K562 (cell line): ENCODE measurements around the gene HDAC9. TPM values are rescaled to one million over a fixed set of nuclear protein-coding genes. Genes with fewer than 3 reads are reported as not detected.

Experiments used
- ATAC-seq: fragments of 200-7000 bp; cut with Tn5 transposase; 3 replicates; pipeline ENCODE4 v1.9.1; 2020; ENCODE audit warnings: moderate library complexity
- BruUV-seq: library from RNA; stranded (reverse); fragments of 400-500 nt; replicated peaks from 2 replicates; lab custom pipeline; 2021; lab: Mats Ljungman, UMichigan
- CTCF ChIA-PET: fragments of 300-600 bp; formaldehyde crosslinking; extraction: SDS; loops from one replicate; lab custom pipeline; 2021; ENCODE audit warnings: low intra/inter-chr PET ratio; lab: Yijun Ruan, JAX
- POLR2A ChIA-PET: fragments of 300-600, 350-650 bp; sonication (Branson Sonifier 250); formaldehyde crosslinking; extraction: SDS; loops from one replicate; lab custom pipeline; 2021; ENCODE audit warnings: antibody characterized with exemption, inconsistent platforms; lab: Yijun Ruan, JAX
- DNase-seq, 4 experiments: peaks; one replicate each; pipeline versions ENCODE4 v3.0.0 to v3.0.0-alpha.2; 2011 to 2018; ENCODE audit warnings: low spot score in 3 of 4, mixed read lengths in 3 of 4; ENCODE audit errors: extremely low read depth in 1 of 4
- FAIRE-seq: peaks from 2 replicates; lab custom pipeline; 2011; peaks lifted over from hg19 to GRCh38; lab: Jason Lieb, UNC
- H2AFZ ChIP-seq: 2 replicates; pipeline ENCODE4 v1.6.0; 2011; ENCODE audit warnings: low read depth, low read length, control low read depth, inconsistent platforms
- H3K27ac ChIP-seq: fragments of 200-600 bp; 3 replicates; pipeline ENCODE4 v1.8.0; 2011; ENCODE audit warnings: low read depth, mild to moderate bottlenecking, control low read depth, inconsistent platforms, low read length, moderate library complexity, mixed read lengths; ENCODE audit errors: extremely low read depth
- H3K27me3 ChIP-seq, 2 experiments: fragments of 300-600 bp in 1 of 2; 2 replicates in 1 of 2; 3 replicates in 1 of 2; pipeline versions ENCODE4 v1.6.0 to v1.8.0; 2011; ENCODE audit warnings: inconsistent platforms in 2 of 2, low read length in 2 of 2, mild to moderate bottlenecking in 1 of 2, mixed read lengths in 1 of 2, moderate library complexity in 1 of 2; ENCODE audit not compliant: control insufficient read depth in 2 of 2, insufficient read depth in 2 of 2
- H3K36me3 ChIP-seq: fragments of 300-600 bp; 3 replicates; pipeline ENCODE4 v1.8.0; 2011; ENCODE audit warnings: mild to moderate bottlenecking, low read length, inconsistent platforms; ENCODE audit not compliant: control insufficient read depth, insufficient read depth
- H3K4me1 ChIP-seq, 2 experiments: fragments of 200-600 bp in 1 of 2; replicated peaks in 1 of 2; 2 replicates in 1 of 2; 3 replicates in 1 of 2; pipeline versions ENCODE4 v1.5.1 to v1.8.0; 2011; ENCODE audit warnings: inconsistent platforms in 2 of 2, low read length in 2 of 2, mild to moderate bottlenecking in 1 of 2, mixed read lengths in 1 of 2, moderate library complexity in 1 of 2; ENCODE audit not compliant: control insufficient read depth in 2 of 2, insufficient read depth in 2 of 2
- H3K4me2 ChIP-seq: 2 replicates; pipeline ENCODE4 v1.6.1; 2011; ENCODE audit warnings: low read length, control low read depth, inconsistent platforms, mixed read lengths; ENCODE audit not compliant: insufficient read depth
- H3K4me3 ChIP-seq: fragments of 200-600 bp; sonication (generic), shearing (Covaris generic); 2 replicates; pipeline ENCODE4 v1.5.1; 2016; ENCODE audit warnings: control low read depth, inconsistent platforms
- H3K79me2 ChIP-seq: fragments of 200-600 bp; 3 replicates; pipeline ENCODE4 v1.8.0; 2011; ENCODE audit warnings: low read length, inconsistent platforms; ENCODE audit not compliant: control insufficient read depth, insufficient read depth
- H3K9ac ChIP-seq, 2 experiments: 2 replicates each; pipeline versions ENCODE4 v1.6.0 to v1.6.1; 2011; ENCODE audit warnings: low read depth in 2 of 2, low read length in 2 of 2, control low read depth in 1 of 2, inconsistent platforms in 1 of 2, mild to moderate bottlenecking in 1 of 2, mixed read lengths in 1 of 2; ENCODE audit not compliant: insufficient read depth in 1 of 2
- H3K9me1 ChIP-seq: one replicate; pipeline ENCODE4 v1.6.0; 2011; ENCODE audit warnings: inconsistent platforms, mild to moderate bottlenecking, low read length, moderate library complexity; ENCODE audit not compliant: control insufficient read depth, insufficient read depth
- H3K9me3 ChIP-seq: replicated peaks from 2 replicates; pipeline ENCODE4 v1.5.1; 2011; ENCODE audit warnings: low read depth, low read length, inconsistent platforms; ENCODE audit not compliant: control insufficient read depth, insufficient read depth
- H4K20me1 ChIP-seq: replicated peaks from 2 replicates; pipeline ENCODE4 v1.6.1; 2011; ENCODE audit warnings: low read length, inconsistent platforms, mixed read lengths; ENCODE audit not compliant: control insufficient read depth, insufficient read depth
- GMEB1 ChIP-seq: fragments of 250-450 bp; sonication (Bioruptor Pico); IDR thresholded peaks from 2 replicates; pipeline ENCODE4 v1.4.0; 2020; ENCODE audit warnings: mild to moderate bottlenecking
- MBD2 ChIP-seq: sonication (generic); IDR thresholded peaks from 2 replicates; pipeline ENCODE4 v1.6.1; 2016; ENCODE audit warnings: low read depth, borderline replicate concordance
- TCF7L2 ChIP-seq: fragments of 150-350 bp; IDR thresholded peaks from 2 replicates; pipeline ENCODE4 v1.6.1; 2016; ENCODE audit warnings: low read depth, mild to moderate bottlenecking, low read length, moderate library complexity
- ZNF274 ChIP-seq: IDR thresholded peaks from 2 replicates; pipeline ENCODE4 v1.6.1; 2011; ENCODE audit warnings: low read depth, mild to moderate bottlenecking, low read length, moderate library complexity, borderline replicate concordance
- WGBS: fragments of 100-300 bp; shearing (Covaris generic); methylation state at CpG from one replicate; pipeline ENCODE4 v1.1.6; 2016; ENCODE audit warnings: low coverage, mixed read lengths; ENCODE audit not compliant: insufficient coverage; ENCODE audit errors: missing lambda C conversion rate; 5-methylcytosine and 5-hydroxymethylcytosine counted together
- in situ Hi-C: fragments of 300-500 bp; cut with MboI; formaldehyde crosslinking; loops from 4 replicates; pipeline ENCODE4 v1.15.0; 2018; ENCODE audit warnings: inconsistent platforms, mixed read lengths
- intact Hi-C: fragments of 100-400 bp; cut with micrococcal nuclease; formaldehyde crosslinking; loops from 2 replicates; pipeline ENCODE4 v1.14.2; 2022
- polyA plus RNA-seq, 8 experiments: library from polyadenylated mRNA; depleted of rRNA in 4 of 8; stranded (reverse) in 5 of 8; unstranded in 3 of 8; fragments of >200 nt; fragmentation: Nextera tagmentation in 2 of 8; fragmentation: Illumina TruSeq in 1 of 8; extraction: Ambion mirVana in 2 of 8; extraction: Trizol in 1 of 8; gene quantifications; 2 replicates each; pipeline versions ENCODE4 v1.2.1 to v1.2.3, GENCODE V29; 2011 to 2014; ENCODE audit warnings: inconsistent platforms in 1 of 8, missing spikeins in 1 of 8
- total RNA-seq, 7 experiments: library from RNA; depleted of rRNA in 6 of 7; stranded (reverse); fragments of >200 nt in 6 of 7; fragmentation: Illumina TruSeq in 2 of 7; extraction: Trizol in 2 of 7; gene quantifications; 2 replicates each; pipeline versions ENCODE4 v1.2.1 to v1.2.3, GENCODE V29; 2011 to 2021; ENCODE audit warnings: low replicate concordance in 1 of 7
- TF ChIP-seq, protein P1 (sequence below): fragments of 450-650 bp; IDR thresholded peaks from 2 replicates; pipeline ENCODE4 v1.6.1; 2017; ENCODE audit warnings: mild to moderate bottlenecking, moderate library complexity

HDAC9 gene
- total and polyA plus RNA-seq, 9 of the 15 experiments (the other 6 are each of a cell fraction or from before 2014, with no cell fraction given): 0.08 to 0.91 (median 0.33) TPM

DNA sequence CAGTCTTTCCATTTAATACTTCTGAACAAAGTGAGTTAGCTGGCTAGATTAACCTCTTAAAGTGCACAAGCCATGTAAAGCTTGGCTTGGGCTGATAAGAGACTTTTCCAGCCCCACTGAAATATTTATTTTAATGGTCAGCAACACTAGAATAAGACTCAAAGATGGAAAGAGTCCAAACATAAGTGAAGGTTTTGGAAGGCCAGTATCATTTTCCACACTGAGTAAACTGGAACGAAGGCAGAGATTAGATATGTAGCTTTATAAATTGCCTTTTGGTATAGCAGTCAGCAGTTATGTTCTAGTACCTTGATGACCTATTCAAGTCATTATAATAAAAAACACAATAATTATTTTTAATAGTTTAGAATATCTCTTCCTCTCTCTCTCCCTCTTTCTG is 102.2 kb downstream of the HDAC9 start:
- DNase-seq (no peak), ATAC-seq (no peak), FAIRE-seq (no peak)
- TF ChIP-seq GMEB1 (CRISPR knock-in tag) (no peak), ZNF274 (no peak)
- H3K27ac ChIP-seq: no peak overlapping the region
- ChIA-PET POLR2A (no interaction called here), CTCF (no interaction called here)
- no peaks in the 10 kb centered on the region for H4K20me1 ChIP-seq
- H3K9me1 ChIP-seq: no peaks in the 10 kb centered on the region
- no peaks in the 10 kb centered on the region for H3K79me2 ChIP-seq
- H2AFZ ChIP-seq: no peak overlapping the region
- H3K27me3 ChIP-seq: no peaks in the 10 kb centered on the region
- H3K36me3 ChIP-seq: no peaks in the 10 kb centered on the region
- in situ Hi-C loops (no loop called here), intact Hi-C loops (loop anchor here (5.0 kb wide), 1 partner anchor 650 kb away; no protein-coding TSS in a partner anchor)
- no peak overlapping the region for H3K4me2 ChIP-seq
- no peaks in the 10 kb centered on the region for H3K9me3 ChIP-seq
- no peak overlapping the region for H3K9ac ChIP-seq
- H3K4me3 ChIP-seq: no peak overlapping the region
- no peaks in the 10 kb centered on the region for H3K4me1 ChIP-seq
- BruUV-seq: no TSS peak
- WGBS: 0% methylated on average over 1 of the region's 1 CpG

- FAIRE-seq: no peak
- 0% methylated on average over 1 of the region's 1 CpG for WGBS
- Histone ChIP-seq H3K27ac (no peak overlapping the region), H3K27me3 (no peaks in the 10 kb centered on the region), H4K20me1 (no peaks in the 10 kb centered on the region), H2AFZ (no peak overlapping the region), H3K9me3 (no peaks in the 10 kb centered on the region)
- POLR2A ChIA-PET: no interaction called here
- no peak for DNase-seq
- TF ChIP-seq, protein P1, sequence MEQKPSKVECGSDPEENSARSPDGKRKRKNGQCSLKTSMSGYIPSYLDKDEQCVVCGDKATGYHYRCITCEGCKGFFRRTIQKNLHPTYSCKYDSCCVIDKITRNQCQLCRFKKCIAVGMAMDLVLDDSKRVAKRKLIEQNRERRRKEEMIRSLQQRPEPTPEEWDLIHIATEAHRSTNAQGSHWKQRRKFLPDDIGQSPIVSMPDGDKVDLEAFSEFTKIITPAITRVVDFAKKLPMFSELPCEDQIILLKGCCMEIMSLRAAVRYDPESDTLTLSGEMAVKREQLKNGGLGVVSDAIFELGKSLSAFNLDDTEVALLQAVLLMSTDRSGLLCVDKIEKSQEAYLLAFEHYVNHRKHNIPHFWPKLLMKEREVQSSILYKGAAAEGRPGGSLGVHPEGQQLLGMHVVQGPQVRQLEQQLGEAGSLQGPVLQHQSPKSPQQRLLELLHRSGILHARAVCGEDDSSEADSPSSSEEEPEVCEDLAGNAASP: no peak
- TF ChIP-seq MBD2 (no peak), TCF7L2 (no peak)
- TF ChIP-seq, all 486 proteins: peak for 0
- H3K4me3 ChIP-seq: no peak overlapping the region
- H3K79me2 ChIP-seq: no peaks in the 10 kb centered on the region
- in situ Hi-C loops: no loop called here
- CTCF ChIA-PET: no interaction called here
- no TSS peak for BruUV-seq
- no peak overlapping the region for H3K4me2 ChIP-seq
- no peak overlapping the region for H3K9ac ChIP-seq
- H3K4me1 ChIP-seq: no peaks in the 10 kb centered on the region
- intact Hi-C loops: no loop called here
- H3K9me1 ChIP-seq: no peaks in the 10 kb centered on the region
- ATAC-seq: no peak
- H3K36me3 ChIP-seq: no peaks in the 10 kb centered on the region
Observed at GRCh38 chr7:18607025-18607424, 111.5 kb downstream of the HDAC9 start.
